Activated T-helper 17 cell treated with anti-CD3 and anti-CD28 coated beads, Interleukin-2, amount 50 U/mL, for 72 hours (primary cell): ENCODE data around the gene C2CD4A. TPM values are rescaled to one million over a fixed set of nuclear protein-coding genes. Genes with fewer than 3 reads are reported as not detected.

Experiments
- ATAC-seq: fragments of 150-1000 bp; cut with Tn5 transposase; replicated peaks from 2 replicates; pipeline ENCODE4 v1.10.0; 2021; ENCODE audit warnings: mild to moderate bottlenecking, moderate library complexity
- H3K27ac Mint-ChIP-seq: one replicate; pipeline ENCODE4 v1.8.0; 2022; ENCODE audit warnings: mixed read lengths
- H3K27me3 Mint-ChIP-seq: one replicate; pipeline ENCODE4 v1.8.0; 2022; ENCODE audit warnings: mixed read lengths
- H3K36me3 Mint-ChIP-seq: one replicate; pipeline ENCODE4 v1.8.0; 2022; ENCODE audit warnings: low read depth, mild to moderate bottlenecking, mixed read lengths
- H3K4me1 Mint-ChIP-seq: one replicate; pipeline ENCODE4 v1.8.0; 2022; ENCODE audit warnings: mixed read lengths
- H3K4me3 Mint-ChIP-seq: one replicate; pipeline ENCODE4 v1.8.0; 2022; ENCODE audit warnings: mild to moderate bottlenecking, mixed read lengths
- H3K9me3 Mint-ChIP-seq: one replicate; pipeline ENCODE4 v1.8.0; 2022; ENCODE audit warnings: mixed read lengths
- total RNA-seq, 2 donors: library from RNA; stranded (reverse); gene quantifications; one replicate each; pipeline ENCODE4 v1.2.3, GENCODE V29; 2022

Gene C2CD4A
- total RNA-seq, 2 donors from 2014 or later = 1.3 to 5.8 TPM

- H3K27me3 Mint-ChIP-seq = no peaks in the 10 kb centered on the region
- H3K27ac Mint-ChIP-seq = no peak overlapping the region
- no peaks in the 10 kb centered on the region for H3K9me3 Mint-ChIP-seq
- no peak for ATAC-seq
- peaks cover 4% of the 10 kb centered on the region for H3K4me1 Mint-ChIP-seq
- no peaks in the 10 kb centered on the region for H3K36me3 Mint-ChIP-seq
- H3K4me3 Mint-ChIP-seq = no peak overlapping the region
Observed at GRCh38 chr15:62104401-62104800, 37.6 kb downstream of the C2CD4A start.

- no peaks in the 10 kb centered on the region for H3K36me3 Mint-ChIP-seq
- H3K9me3 Mint-ChIP-seq = no peaks in the 10 kb centered on the region
- H3K27ac Mint-ChIP-seq = no peak overlapping the region
- no peaks in the 10 kb centered on the region for H3K27me3 Mint-ChIP-seq
- no peak overlapping the region for H3K4me3 Mint-ChIP-seq
- H3K4me1 Mint-ChIP-seq = peaks cover 5% of the 10 kb centered on the region
- ATAC-seq = no peak
Observed at GRCh38 chr15:62104846-62105245, 38.1 kb downstream of the C2CD4A start.

GRCh38 chr15:62105266-62105665, 38.5 kb downstream of the C2CD4A start:
- Mint-ChIP-seq H3K4me1 (peaks cover 9% of the 10 kb centered on the region), H3K4me3 (no peak overlapping the region), H3K27ac (no peak overlapping the region), H3K27me3 (no peaks in the 10 kb centered on the region), H3K36me3 (no peaks in the 10 kb centered on the region), H3K9me3 (no peaks in the 10 kb centered on the region)
- ATAC-seq = no peak

- H3K27ac Mint-ChIP-seq = no peak overlapping the region
Observed at GRCh38 chr15:62106096-62106495, 39.3 kb downstream of the C2CD4A start.

GRCh38 chr15:62107571-62108121, 40.9 kb downstream of the C2CD4A start:
- no peaks in the 10 kb centered on the region for H3K27me3 Mint-ChIP-seq
- H3K36me3 Mint-ChIP-seq = no peaks in the 10 kb centered on the region
- H3K27ac Mint-ChIP-seq = peak overlapping the region; percentile 40
- H3K4me1 Mint-ChIP-seq = peaks cover 21% of the 10 kb centered on the region
- H3K4me3 Mint-ChIP-seq = no peak overlapping the region
- no peaks in the 10 kb centered on the region for H3K9me3 Mint-ChIP-seq
- ATAC-seq = no peak

More at GRCh38 chr15:62106096-62106495, 39.3 kb downstream of the C2CD4A start:
- no peak overlapping the region for H3K4me3 Mint-ChIP-seq
- no peaks in the 10 kb centered on the region for H3K9me3 Mint-ChIP-seq
- H3K4me1 Mint-ChIP-seq = peaks cover 17% of the 10 kb centered on the region
- no peaks in the 10 kb centered on the region for H3K27me3 Mint-ChIP-seq
- ATAC-seq = no peak
- H3K36me3 Mint-ChIP-seq = no peaks in the 10 kb centered on the region

- H3K27ac Mint-ChIP-seq = peak overlapping the region; percentile 40
- no peaks in the 10 kb centered on the region for H3K9me3 Mint-ChIP-seq
- ATAC-seq = no peak
- H3K36me3 Mint-ChIP-seq = no peaks in the 10 kb centered on the region
- H3K27me3 Mint-ChIP-seq = no peaks in the 10 kb centered on the region
- H3K4me1 Mint-ChIP-seq = peaks cover 27% of the 10 kb centered on the region
- no peak overlapping the region for H3K4me3 Mint-ChIP-seq
Observed at GRCh38 chr15:62108411-62108810, 41.6 kb downstream of the C2CD4A start.

GRCh38 chr15:62109437-62109836, 42.7 kb downstream of the C2CD4A start:
- H3K9me3 Mint-ChIP-seq = no peaks in the 10 kb centered on the region
- H3K4me3 Mint-ChIP-seq = no peak overlapping the region
- ATAC-seq = no peak
- H3K27me3 Mint-ChIP-seq = no peaks in the 10 kb centered on the region
- H3K27ac Mint-ChIP-seq = no peak overlapping the region
- H3K4me1 Mint-ChIP-seq = peaks cover 27% of the 10 kb centered on the region
- no peaks in the 10 kb centered on the region for H3K36me3 Mint-ChIP-seq

GRCh38 chr15:62109982-62110851, 43.4 kb downstream of the C2CD4A start:
- no peaks in the 10 kb centered on the region for H3K9me3 Mint-ChIP-seq
- ATAC-seq = peak; percentile 90
- H3K27me3 Mint-ChIP-seq = no peaks in the 10 kb centered on the region
- peak overlapping the region; percentile 95 for H3K27ac Mint-ChIP-seq
- peaks cover 27% of the 10 kb centered on the region for H3K4me1 Mint-ChIP-seq
- no peaks in the 10 kb centered on the region for H3K36me3 Mint-ChIP-seq
- H3K4me3 Mint-ChIP-seq = peak overlapping the region; percentile 68

GRCh38 chr15:62112081-62112480, 45.3 kb downstream of the C2CD4A start:
- Mint-ChIP-seq H3K27me3 (no peaks in the 10 kb centered on the region), H3K27ac (peak overlapping the region; percentile 78), H3K36me3 (no peaks in the 10 kb centered on the region), H3K4me1 (peaks cover 27% of the 10 kb centered on the region), H3K9me3 (no peaks in the 10 kb centered on the region), H3K4me3 (no peak overlapping the region)
- no peak for ATAC-seq

GRCh38 chr15:62112616-62113593, 46.1 kb downstream of the C2CD4A start:
- peaks cover 28% of the 10 kb centered on the region for H3K4me1 Mint-ChIP-seq
- H3K36me3 Mint-ChIP-seq = no peaks in the 10 kb centered on the region
- H3K4me3 Mint-ChIP-seq = peak overlapping the region; percentile 10
- H3K27me3 Mint-ChIP-seq = no peaks in the 10 kb centered on the region
- no peaks in the 10 kb centered on the region for H3K9me3 Mint-ChIP-seq
- H3K27ac Mint-ChIP-seq = peak overlapping the region; percentile 78
- ATAC-seq = peak; percentile 71

GRCh38 chr15:62115847-62116246, 49.1 kb downstream of the C2CD4A start:
- no peak overlapping the region for H3K27ac Mint-ChIP-seq
- H3K4me3 Mint-ChIP-seq = no peak overlapping the region
- ATAC-seq = no peak
- H3K9me3 Mint-ChIP-seq = no peaks in the 10 kb centered on the region
- H3K36me3 Mint-ChIP-seq = no peaks in the 10 kb centered on the region
- no peaks in the 10 kb centered on the region for H3K27me3 Mint-ChIP-seq
- peaks cover 44% of the 10 kb centered on the region for H3K4me1 Mint-ChIP-seq

- Mint-ChIP-seq H3K27ac (peak overlapping the region; percentile 99), H3K4me3 (peak overlapping the region; percentile 93), H3K4me1 (peaks cover 56% of the 10 kb centered on the region), H3K27me3 (no peaks in the 10 kb centered on the region), H3K36me3 (peaks cover 4% of the 10 kb centered on the region), H3K9me3 (peaks cover 3% of the 10 kb centered on the region)
- no peak for ATAC-seq
Observed at GRCh38 chr15:62118520-62119226, 51.9 kb downstream of the C2CD4A start.

- Mint-ChIP-seq H3K36me3 (peaks cover 4% of the 10 kb centered on the region), H3K4me3 (peak overlapping the region; percentile 93), H3K4me1 (peaks cover 59% of the 10 kb centered on the region), H3K27ac (peak overlapping the region; percentile 99), H3K9me3 (peaks cover 3% of the 10 kb centered on the region), H3K27me3 (no peaks in the 10 kb centered on the region)
- peak; percentile 88 for ATAC-seq
Observed at GRCh38 chr15:62119227-62119864, 52.6 kb downstream of the C2CD4A start.
